22Rv1 (cell line): ENCODE measurements around the gene TFF3.

Experiments
- H3K27ac ChIP-seq: fragments of 450-650 bp; 2 replicates; pipeline ENCODE4 v1.5.1; 2017
- ZFX ChIP-seq: fragments of 450-650 bp; IDR thresholded peaks from 2 replicates; pipeline ENCODE4 v1.6.1; 2017; ENCODE audit warnings: antibody characterized with exemption, borderline replicate concordance
- TF ChIP-seq, protein P1 (sequence below): fragments of 450-650 bp; IDR thresholded peaks from 2 replicates; pipeline ENCODE4 v1.5.1; 2017; ENCODE audit warnings: mild to moderate bottlenecking

The TFF3 gene

DNA sequence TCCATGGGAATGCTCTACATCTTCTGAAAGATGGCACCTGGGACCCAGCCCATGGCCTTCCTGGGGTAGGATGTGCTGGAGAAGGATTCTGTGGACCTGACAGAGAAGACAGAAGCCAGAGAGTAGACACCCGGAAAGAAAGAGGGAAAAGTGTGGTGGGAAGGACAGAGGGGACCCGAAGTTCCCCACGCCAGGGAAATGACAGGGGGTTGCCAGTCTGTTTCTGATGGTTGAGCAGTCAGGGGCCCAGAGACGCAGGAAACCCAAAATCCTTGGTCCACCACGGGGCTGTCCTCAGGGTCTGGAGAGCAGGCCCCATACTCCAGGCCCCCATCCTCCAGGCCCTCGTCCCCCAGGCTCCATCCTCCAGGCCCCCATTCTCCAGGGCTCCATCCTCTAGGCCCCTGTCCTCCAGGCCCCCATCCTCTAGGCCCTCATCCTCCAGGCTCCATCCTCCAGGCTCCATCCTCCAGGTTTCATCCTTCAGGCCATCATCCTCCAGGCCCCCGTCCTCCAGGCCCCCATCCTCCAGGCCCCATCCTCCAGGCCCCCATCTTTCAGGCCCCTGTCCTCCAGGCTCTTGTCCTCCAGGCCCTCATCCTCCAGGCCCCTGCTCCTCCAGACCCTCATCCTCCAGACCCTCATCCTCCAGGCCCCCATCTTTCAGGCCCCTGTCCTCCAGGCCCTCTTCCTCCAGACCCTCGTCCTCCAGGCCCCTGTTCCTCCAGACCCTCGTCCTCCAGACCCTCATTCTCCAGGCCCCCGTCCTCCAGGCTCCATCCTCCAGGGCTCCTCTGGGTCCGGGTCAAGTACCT is 36.6 kb upstream of the TFF3 start:
- H3K27ac ChIP-seq, result no peak overlapping the region
- TF ChIP-seq ZFX, result no peak
- TF ChIP-seq, protein P1, sequence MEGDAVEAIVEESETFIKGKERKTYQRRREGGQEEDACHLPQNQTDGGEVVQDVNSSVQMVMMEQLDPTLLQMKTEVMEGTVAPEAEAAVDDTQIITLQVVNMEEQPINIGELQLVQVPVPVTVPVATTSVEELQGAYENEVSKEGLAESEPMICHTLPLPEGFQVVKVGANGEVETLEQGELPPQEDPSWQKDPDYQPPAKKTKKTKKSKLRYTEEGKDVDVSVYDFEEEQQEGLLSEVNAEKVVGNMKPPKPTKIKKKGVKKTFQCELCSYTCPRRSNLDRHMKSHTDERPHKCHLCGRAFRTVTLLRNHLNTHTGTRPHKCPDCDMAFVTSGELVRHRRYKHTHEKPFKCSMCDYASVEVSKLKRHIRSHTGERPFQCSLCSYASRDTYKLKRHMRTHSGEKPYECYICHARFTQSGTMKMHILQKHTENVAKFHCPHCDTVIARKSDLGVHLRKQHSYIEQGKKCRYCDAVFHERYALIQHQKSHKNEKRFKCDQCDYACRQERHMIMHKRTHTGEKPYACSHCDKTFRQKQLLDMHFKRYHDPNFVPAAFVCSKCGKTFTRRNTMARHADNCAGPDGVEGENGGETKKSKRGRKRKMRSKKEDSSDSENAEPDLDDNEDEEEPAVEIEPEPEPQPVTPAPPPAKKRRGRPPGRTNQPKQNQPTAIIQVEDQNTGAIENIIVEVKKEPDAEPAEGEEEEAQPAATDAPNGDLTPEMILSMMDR, result no peak

GRCh38 chr21:42350927-42351426 is 35.8 kb upstream of the TFF3 start, which contains the start of gene TFF2:
Gene TFF2, minus strand, starts transcription at chr21:42350994. Its CDS starts 37 bp downstream, at chr21:42350957.
- TF ChIP-seq, protein P1, result no peak
- no peak for TF ChIP-seq ZFX
- no peak within 1 kb of the TSS for H3K27ac ChIP-seq

DNA sequence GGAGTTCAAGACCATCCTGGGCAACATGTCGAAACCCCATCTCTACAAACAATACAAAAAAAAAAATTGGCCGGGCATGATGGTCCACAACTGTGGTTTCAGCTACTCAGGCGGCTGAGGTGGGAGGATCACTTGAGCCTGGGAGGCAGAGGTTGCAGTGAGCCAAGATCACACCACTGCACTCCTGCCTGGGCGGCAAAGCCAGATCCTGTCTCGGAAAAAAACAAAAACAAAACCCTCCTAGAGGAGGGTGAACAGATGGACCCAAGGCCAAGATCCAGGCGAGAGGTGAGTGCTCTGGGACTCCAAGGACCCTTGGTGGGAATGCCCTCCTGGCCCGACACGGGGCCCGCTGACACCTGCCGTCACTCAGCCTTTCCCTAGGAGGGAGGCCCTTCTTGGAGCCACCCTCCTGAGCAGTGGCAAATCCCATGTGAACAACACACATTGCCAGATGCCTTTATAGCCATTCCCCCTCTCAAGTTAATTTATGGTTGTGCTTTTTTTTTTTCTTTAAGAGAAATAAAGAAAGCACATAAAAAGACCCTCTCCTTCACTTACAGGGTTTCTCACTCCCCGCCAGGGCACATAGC is 35.2 kb upstream of the TFF3 start:
- no peak overlapping the region for H3K27ac ChIP-seq
- no peak for TF ChIP-seq ZFX
- TF ChIP-seq, protein P1, result no peak

GRCh38 chr21:42349420-42350317 is 34.5 kb upstream of the TFF3 start:
- no peak for TF ChIP-seq ZFX
- TF ChIP-seq, protein P1, result no peak
- no peak overlapping the region for H3K27ac ChIP-seq

DNA sequence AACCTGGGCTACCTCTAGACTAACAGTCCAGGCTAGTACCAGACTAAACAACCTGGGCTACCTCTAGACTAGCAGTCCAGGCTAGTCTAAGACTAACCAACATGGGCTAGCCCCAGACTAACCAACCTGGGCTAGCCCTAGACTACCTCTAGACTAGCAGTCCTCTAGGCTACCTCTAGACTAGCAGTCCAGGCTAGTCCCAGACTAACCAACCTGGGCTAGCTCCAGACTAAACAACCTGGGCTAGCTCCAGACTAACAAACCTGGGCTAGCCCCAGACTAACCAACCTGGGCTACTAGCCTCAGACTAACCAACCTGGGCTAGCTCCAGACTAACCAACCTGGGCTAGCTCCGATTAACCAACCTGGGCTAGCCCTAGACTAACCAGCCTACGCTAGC is 33.6 kb upstream of the TFF3 start:
- TF ChIP-seq, protein P1, result no peak
- no peak for TF ChIP-seq ZFX
- no peak overlapping the region for H3K27ac ChIP-seq

- TF ChIP-seq ZFX, result no peak
- TF ChIP-seq, protein P1, result no peak
These were observed 32.6 kb upstream of the TFF3 start for GRCh38 chr21:42347601-42348327.

More at GRCh38 chr21:42347601-42348327, 32.6 kb upstream of the TFF3 start:
- no peak overlapping the region for H3K27ac ChIP-seq
